HL-60 (cell line): ENCODE measurements around the gene ESRRA.

ENCODE experiments used
- DNase-seq, 2 experiments: peaks; one replicate each; pipeline ENCODE4 v3.0.0-alpha.2; 2010 to 2020; ENCODE audit warnings: low read depth in 1 of 2, low spot score in 1 of 2
- H3K27ac ChIP-seq: fragments of 250-450 bp; sonication (Bioruptor Pico); replicated peaks from 2 replicates; pipeline ENCODE4 v1.5.1; 2020; ENCODE audit warnings: mild to moderate bottlenecking, moderate library complexity
- H3K27me3 ChIP-seq: fragments of 250-450 bp; sonication (Bioruptor Pico); 2 replicates; pipeline ENCODE4 v1.5.1; 2021; ENCODE audit warnings: mild to moderate bottlenecking, moderate library complexity; ENCODE audit not compliant: insufficient read depth, poor library complexity, severe bottlenecking
- H3K4me3 ChIP-seq: replicated peaks from 2 replicates; pipeline ENCODE4 v1.5.1; 2011; ENCODE audit warnings: mild to moderate bottlenecking, control low read depth, low read length; ENCODE audit not compliant: insufficient read depth
- CTCF ChIP-seq: IDR thresholded peaks from one replicate; pipeline ENCODE4 v1.5.1; 2011; ENCODE audit warnings: low read length, control low read depth, inconsistent platforms; ENCODE audit not compliant: insufficient read depth
- GABPA ChIP-seq: IDR thresholded peaks from 2 replicates; pipeline ENCODE4 v1.6.1; 2012; ENCODE audit warnings: low read depth
- POLR2AphosphoS5 ChIP-seq: IDR thresholded peaks from 2 replicates; pipeline ENCODE4 v1.6.1; 2012; ENCODE audit warnings: low read depth
- REST ChIP-seq: IDR thresholded peaks from 2 replicates; pipeline ENCODE4 v1.6.1; 2012; ENCODE audit warnings: low read depth; ENCODE audit not compliant: insufficient replicate concordance
- SPI1 ChIP-seq: IDR thresholded peaks from 2 replicates; pipeline ENCODE4 v1.6.1; 2012; ENCODE audit warnings: low read depth, mild to moderate bottlenecking, borderline replicate concordance

Gene ESRRA

DNA sequence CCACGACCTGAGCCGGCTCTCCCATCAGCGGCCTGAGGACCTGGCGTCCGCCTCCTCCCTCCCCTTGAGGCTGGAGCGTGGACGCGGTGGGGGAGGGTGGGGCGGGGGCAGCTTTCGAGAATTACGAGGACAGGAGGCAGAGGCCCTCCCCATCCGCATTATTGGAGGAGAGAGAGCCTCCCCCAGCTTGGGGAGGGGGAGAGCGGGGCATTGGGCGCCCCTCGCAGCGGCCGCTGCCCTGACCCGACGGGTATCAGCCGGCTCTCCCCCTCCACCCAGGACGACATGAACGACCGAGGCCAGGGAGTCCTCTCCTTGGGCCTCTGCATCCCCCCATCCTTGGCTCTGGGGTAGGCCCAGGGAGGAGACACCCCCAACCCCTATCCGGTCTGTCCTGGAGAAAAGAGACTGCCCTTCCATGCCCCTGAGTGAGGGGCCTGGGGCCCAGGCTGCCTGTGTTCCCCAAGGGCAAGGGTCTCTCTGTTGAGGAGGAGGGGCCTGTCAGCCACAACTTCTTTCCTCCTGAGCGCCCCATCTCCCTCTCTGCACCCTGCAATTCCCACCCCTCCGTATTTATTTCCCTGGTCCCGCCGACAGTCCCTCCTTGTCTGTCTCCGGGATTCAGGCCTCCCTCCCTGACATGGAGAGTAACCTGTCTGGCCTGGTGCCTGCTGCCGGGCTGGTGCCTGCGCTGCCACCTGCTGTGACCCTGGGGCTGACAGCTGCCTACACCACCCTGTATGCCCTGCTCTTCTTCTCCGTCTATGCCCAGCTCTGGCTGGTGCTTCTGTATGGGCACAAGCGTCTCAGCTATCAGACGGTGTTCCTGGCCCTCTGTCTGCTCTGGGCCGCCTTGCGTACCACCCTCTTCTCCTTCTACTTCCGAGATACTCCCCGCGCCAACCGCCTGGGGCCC, 19.2 kb upstream of the ESRRA start:
- DNase-seq, result peak in 1 of 2 experiments; percentile 62
- H3K27me3 ChIP-seq, result peaks cover 10% of the 10 kb centered on the region
- H3K4me3 ChIP-seq, result peak overlapping the region; percentile 79
- peak; percentile 25 for TF ChIP-seq CTCF
- 0 out of 2 replicates have a peak, but pooled peaks have one; percentile 8 for TF ChIP-seq POLR2AphosphoS5
- TF ChIP-seq GABPA, result no peak
- no peak overlapping the region for H3K27ac ChIP-seq

GRCh38 chr11:64286801-64287159, 18.5 kb upstream of the ESRRA start:
- Histone ChIP-seq H3K27ac (no peak overlapping the region), H3K27me3 (peaks cover 12% of the 10 kb centered on the region), H3K4me3 (no peak overlapping the region)
- DNase-seq, result no peak
- TF ChIP-seq SPI1, result no peak
- no peak for TF ChIP-seq GABPA
- TF ChIP-seq POLR2AphosphoS5, result no peak
- TF ChIP-seq REST, result no peak
- no peak for TF ChIP-seq CTCF

- no peak overlapping the region for H3K4me3 ChIP-seq
These were observed 17.5 kb upstream of the ESRRA start for GRCh38 chr11:64287676-64288352.

More at GRCh38 chr11:64287676-64288352, 17.5 kb upstream of the ESRRA start:
- no peak for DNase-seq
- TF ChIP-seq REST (no peak), SPI1 (no peak), POLR2AphosphoS5 (no peak), GABPA (no peak), CTCF (no peak)
- H3K27me3 ChIP-seq, result peaks cover 20% of the 10 kb centered on the region
- no peak overlapping the region for H3K27ac ChIP-seq
